GM19025 (cell line): ENCODE results near the gene WDR70.
"Not testable (repeated sequence)": the region's sequence is repeated elsewhere in the genome, so short reads cannot be mapped to it uniquely, and the experiment has no call there.

Experiments used
- ATAC-seq: cut with Tn5 transposase; IDR thresholded peaks from one replicate; pipeline ENCODE4 v1.9.1; 2021; ENCODE audit warnings: mild to moderate bottlenecking, low read depth, moderate library complexity; ENCODE audit not compliant: unreplicated experiment

WDR70 gene

GRCh38 chr5:37786416-37786815, 407.3 kb downstream of the WDR70 start:
- no peak for ATAC-seq

DNA sequence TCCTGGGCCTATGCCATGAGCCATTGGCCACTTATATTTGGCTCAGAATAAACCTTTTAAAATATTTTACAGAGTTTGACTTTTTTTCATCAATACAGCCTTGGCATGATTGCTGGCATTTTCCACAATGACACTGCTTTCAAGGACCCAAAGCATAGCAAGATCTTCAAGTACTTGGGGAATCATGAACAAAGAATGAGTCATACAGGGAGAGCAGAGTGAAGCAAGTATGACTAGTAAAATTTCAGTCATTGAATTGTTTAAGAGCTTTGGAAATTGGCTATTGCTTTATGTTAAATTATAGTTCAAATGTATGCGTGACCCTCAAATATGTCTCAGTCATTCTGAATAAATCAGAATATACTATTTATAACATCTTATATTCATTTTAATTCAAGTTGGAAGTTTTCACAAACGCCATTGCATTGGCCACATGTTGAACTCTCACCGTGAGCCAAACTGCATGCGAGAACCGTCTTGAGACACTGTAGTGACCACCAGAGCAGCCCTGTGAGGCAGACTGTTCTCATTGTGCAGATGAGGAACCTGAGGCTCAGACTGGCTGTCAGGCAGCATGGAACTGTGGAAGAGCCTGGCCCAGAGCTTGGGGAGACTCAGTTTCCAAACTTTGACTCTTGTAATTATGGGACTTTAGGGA, 407.9 kb downstream of the WDR70 start:
- ATAC-seq = no peak

GRCh38 chr5:37787742-37788141, 408.6 kb downstream of the WDR70 start:
- no peak for ATAC-seq

DNA sequence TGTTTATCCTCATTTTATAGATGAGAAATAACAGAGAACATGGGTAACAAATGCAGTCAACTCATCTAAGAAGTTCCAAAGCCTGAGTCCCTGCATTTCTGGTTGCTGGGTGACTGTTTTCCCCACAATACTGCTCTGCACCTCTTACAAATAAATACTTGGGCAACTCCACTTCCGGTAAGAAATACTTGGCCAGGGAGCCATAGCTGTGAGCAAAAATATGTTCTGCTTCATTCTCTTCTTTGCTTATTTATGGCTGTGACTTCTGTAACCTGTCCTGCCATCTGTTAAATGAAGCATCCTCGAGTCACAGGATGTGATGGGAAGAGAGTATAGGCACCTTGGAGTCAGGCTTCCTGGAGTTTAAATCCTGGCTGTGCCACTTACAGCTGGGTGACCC, 410.9 kb downstream of the WDR70 start:
- no peak for ATAC-seq

DNA sequence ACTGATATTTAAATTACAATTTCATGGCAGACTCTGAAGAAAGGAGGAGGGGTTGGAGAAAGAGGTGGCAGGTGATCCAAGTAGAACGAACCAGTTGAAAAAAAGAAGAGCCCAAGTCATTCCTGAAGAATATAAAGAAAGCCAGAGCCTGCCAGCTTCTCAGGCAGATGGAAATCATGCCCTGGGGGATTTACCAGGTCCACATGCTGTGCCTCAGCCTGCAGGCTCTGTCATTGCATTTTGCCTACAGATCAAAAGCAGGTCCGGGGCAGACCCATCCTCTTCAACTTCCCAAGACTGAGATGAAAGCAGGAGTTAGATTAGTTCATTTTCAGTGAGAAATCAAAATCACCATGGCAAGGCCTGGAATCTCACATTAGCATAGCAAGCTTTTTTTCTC, 412.2 kb downstream of the WDR70 start:
- ATAC-seq = no peak

- ATAC-seq = no peak
These were observed 414.0 kb downstream of the WDR70 start for GRCh38 chr5:37792975-37793631.

DNA sequence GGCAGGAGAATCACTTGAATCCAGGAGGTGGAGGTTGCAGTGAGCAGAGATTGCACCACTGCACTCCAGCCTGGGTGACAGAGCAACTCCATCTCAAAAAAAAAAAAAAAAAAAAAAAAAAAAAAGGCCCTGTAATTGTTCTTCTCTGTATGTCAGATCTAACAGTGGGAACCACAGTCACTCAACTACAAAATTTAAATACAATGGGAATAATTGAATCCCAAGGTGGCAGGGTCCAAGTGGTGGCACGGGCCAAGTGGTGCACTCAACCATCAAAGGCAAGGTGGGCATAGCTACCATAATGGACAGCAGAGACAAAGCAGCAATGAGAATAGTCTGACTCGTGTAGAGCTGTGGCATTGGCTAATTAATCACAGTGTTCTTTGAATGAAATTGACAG, 416.2 kb downstream of the WDR70 start:
- not testable (repeated sequence) for ATAC-seq

DNA sequence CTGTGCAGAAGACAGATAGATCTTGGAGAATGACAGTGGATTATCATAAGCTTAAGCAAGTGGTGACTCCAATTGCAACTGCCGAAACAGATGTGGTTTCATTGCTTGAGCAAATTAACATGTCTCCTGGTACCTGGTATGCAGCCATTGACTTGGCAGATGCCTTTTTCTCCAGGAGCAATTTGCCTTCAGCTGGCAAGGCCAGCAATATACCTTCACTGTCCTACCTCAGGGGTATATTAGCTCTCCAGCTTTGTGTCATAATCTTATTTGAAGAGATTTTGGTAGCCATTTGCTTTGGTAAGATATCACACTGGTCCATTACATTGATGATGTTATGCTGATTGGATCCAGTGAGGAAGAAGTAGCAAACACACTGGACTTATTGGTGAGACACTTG, 417.3 kb downstream of the WDR70 start:
- not testable (repeated sequence) for ATAC-seq

GRCh38 chr5:37799865-37800421, 420.8 kb downstream of the WDR70 start:
- no peak for ATAC-seq

DNA sequence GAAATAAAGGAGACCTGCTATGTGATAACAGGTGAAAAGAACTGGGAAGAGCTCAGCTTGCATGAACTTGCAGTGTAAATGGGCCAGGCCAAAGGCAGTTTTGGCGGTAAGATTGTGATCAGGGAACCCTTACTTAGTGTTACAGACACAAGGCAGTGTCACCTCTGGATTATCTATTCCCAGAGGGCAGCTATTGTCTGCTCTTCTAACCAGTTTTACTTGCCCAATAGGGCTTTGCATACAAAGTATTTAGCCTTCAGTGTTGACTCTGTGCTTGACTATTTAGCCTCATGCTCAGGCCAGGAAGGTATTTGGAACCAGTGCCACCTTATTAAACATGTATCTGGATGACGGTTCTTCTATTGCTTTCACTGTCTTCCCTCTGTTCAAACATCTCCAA, 422.4 kb downstream of the WDR70 start:
- no peak for ATAC-seq
